ENCODE results near the gene SOWAHB. TPM values are rescaled to one million over a fixed set of nuclear protein-coding genes. Genes with fewer than 3 reads are reported as not detected.
"Not testable (repeated sequence)": the region's sequence is repeated elsewhere in the genome, so short reads cannot be mapped to it uniquely, and the experiment has no call there.

SOWAHB gene
- total RNA-seq, 1 experiment from 2014 or later: not detected

- DNase-seq (ENCODE audit: low read depth): no peak
Observed at GRCh38 chr4:76894537-76895255, 3.2 kb downstream of the SOWAHB start.

DNA sequence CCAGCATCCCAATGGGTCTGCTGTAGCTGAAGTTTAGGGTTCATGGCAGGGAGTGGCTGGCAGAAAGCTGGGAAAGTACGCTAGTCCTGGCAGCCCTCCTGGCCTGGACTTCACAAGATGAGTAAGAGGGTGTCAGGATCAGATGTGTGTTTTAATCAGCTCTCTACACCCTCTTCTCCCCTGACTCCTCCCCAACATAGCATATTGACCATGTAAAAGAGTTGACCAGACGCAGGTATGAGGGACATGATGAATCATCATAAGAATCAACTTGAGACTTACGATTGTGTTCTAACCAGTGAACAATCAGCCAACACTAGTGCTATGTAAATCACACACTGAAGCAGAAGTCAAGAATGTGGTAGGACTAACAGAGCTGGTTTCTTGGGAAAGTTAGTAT, 5.3 kb downstream of the SOWAHB start:
- DNase-seq (ENCODE audit: low read depth): no peak

GRCh38 chr4:76892001-76892400, 5.9 kb downstream of the SOWAHB start:
- DNase-seq (ENCODE audit: low read depth): no peak

DNA sequence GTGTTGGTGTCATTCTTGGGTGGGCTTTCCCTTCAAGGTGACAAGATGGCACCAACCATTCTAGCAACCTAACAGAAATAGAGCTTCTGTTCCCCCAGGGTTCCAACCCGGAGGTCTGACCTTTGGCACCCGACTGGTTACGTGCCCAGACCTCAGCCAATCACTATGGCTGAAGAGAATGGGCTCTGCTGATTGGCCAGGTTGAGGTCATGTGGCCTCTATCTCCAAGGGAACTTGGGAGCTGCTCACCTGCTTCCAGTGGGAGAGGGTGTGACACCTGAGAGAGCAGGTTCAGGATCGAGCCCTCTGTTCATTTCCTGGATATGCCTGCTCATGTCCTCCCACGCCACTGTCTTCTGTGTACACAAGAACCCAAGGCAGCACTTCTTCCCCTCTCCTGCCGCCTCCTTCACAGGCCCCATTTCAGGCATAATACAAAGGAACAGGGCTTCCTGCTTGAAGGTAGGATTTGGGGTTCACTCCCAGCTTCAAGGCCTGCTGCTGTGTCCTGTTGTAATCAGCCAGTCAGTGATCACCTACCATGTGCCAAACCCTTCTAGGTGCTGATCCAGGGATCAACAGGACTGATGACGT, 11.0 kb downstream of the SOWAHB start:
- no peak for DNase-seq (ENCODE audit: low read depth)

DNA sequence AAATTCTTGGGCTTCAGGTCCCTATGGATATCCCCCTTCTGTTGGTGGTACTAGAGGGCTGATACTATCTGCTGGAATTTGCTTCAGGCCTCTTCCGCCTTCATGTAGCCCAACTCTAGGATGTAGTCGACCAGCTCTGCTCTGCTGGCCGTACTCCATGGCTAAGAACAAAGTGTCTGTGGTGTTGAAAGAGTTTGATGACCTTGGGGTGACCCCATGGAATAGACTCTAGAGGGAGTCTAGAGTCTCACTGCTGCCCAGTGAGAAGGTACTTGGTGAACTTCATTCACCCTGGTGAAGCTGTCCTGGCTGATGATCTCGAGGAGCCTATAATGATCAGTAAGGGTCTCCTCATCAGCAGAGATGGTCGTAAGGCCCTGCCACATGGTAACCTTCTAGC, 11.7 kb downstream of the SOWAHB start:
- no peak for DNase-seq (ENCODE audit: low read depth)

DNA sequence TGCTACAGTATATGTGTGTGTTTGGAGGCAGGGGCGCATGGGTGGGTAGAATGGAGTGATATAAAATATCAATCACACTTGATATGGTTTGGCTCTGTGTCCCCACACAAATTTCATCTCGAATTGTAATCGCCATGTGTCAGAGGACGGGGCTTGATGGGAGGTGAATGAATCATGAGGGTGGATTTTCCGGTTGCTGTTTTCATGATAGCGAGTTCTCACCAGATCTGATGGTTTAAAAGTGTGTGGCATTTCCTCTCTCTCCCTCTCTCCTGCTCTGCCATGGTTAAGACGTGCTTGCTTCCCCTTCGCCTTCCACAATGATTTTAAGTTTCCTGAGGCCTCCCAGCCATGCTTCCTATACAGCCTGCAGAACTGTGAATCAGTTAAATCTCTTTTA, 14.8 kb downstream of the SOWAHB start:
- DNase-seq (ENCODE audit: low read depth): peak; percentile 58

DNA sequence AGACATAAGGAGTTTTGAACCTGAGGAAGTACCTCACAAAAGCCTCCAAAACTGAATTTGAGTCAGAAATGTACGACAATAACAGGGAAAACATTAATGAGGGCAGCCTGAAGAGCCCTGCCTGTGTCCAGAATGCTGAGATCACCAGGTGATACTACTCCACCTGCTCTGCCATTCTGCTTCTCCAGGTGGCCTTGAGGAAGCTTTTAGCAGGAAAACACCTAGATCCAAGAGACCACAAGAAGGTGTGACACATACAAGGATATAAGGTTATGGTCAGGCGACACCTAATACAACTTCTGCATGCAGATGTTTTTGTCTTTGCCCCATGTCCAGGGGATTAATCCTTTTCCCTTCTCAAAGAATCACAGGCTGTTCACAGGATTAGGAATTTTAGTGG, 15.3 kb downstream of the SOWAHB start:
- DNase-seq (ENCODE audit: low read depth): no peak

DNA sequence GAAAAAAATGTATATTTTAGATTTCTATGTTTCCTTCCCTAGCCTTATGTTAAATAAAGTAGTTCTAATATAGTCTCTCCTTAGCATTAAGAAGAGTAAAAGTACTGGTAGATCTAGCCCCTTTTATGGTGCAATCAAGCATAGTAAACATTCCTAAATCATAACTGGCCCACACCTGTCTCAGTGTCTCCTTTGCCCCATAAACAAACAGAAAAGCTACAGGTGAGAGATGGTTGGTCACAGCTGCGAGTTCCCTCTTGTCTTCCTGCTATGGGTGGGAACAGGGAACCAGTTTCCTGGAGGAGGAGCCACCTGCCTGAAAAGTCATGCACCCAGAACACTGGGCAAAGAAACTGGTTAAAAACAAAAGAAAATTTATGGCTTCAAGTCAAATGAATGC, 16.6 kb downstream of the SOWAHB start:
- no peak for DNase-seq (ENCODE audit: low read depth)

- DNase-seq (ENCODE audit: low read depth): no peak
Observed at GRCh38 chr4:76879731-76880364, 18.1 kb downstream of the SOWAHB start.

GRCh38 chr4:76878641-76879165, 19.2 kb downstream of the SOWAHB start:
- not testable (repeated sequence) for DNase-seq (ENCODE audit: low read depth)

- DNase-seq (ENCODE audit: low read depth): peak; percentile 8
Observed at GRCh38 chr4:76874176-76874575, 23.8 kb downstream of the SOWAHB start.

- no peak for DNase-seq (ENCODE audit: low read depth)
Observed at GRCh38 chr4:76873495-76873894, 24.4 kb downstream of the SOWAHB start.

DNA sequence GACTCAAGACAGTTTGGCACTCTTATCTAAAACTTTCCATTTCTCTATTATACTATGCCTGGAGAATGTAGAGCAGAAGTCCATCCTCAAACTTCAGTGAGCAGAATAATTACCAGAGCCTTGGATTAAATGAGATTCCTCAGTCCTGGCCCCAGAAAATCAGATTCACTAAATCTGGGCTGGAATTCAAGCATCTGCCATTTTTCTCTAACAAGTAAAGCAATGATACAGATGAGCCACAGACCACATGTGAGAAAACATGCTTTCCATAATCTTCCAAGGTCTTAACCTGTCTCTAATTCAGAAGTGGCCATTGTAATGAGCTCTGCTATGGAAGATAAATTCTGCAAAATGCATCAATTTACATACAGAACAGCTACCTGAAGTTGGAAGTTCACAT, 25.4 kb downstream of the SOWAHB start:
- DNase-seq (ENCODE audit: low read depth): no peak

DNA sequence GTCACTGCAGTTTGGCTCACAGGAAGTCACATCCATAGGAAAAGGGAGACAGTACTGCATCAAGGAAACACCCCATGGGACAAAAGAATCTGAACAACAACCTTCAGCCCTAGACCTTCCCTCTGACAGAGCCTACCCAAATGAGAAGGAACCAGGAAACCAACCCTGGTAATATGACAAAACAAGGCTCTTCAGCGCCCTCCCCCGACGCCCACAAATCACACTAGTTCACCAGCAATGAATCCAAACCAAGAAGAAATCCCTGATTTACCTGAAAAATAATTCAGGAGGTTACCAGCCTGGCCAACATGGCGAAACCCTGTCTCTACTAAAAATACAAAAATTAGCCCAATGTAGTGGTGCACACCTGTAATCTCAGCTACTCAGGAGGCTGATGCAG, 29.2 kb downstream of the SOWAHB start:
- DNase-seq (ENCODE audit: low read depth): not testable (repeated sequence)

GRCh38 chr4:76867880-76868655, 29.9 kb downstream of the SOWAHB start:
- DNase-seq (ENCODE audit: low read depth): no peak

DNA sequence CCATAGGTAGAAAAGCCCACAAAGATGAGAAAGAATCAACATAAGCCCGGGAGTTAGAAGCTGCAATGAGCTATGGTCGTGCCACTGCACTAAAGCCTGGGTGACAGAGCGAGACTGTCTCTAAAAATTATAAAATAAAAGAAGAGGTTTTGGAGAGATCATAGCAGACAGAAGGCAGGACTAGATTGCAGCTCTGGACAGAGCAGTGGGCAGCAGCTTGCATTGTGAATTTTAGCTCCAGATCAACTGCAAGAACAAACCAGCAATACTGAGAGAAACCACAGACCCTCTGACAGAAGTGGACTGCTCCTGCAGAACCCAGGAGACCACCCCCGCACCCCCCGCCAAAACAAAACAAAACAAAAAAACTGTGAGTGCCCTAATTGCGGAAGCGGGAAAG, 30.6 kb downstream of the SOWAHB start:
- DNase-seq (ENCODE audit: low read depth): no peak

DNA sequence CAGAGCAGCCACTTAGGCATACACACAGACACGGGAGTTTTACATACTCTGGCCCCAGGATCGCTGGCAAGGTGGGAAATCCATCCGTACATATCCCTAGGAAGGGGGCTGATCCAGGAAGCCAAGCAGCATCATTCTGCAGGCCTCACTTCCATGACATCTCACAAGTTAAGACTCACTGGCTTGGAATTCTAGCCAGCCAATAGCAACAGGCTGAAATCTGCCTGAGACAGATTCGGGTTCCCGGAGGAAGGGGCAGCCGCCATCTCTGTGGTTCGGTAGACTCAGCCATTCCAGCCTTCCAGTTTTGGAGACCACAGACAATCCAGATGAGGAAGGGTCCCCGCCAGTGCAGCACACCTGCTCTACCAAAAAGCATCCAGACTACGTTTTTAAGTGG, 31.3 kb downstream of the SOWAHB start:
- DNase-seq (ENCODE audit: low read depth): no peak

DNA sequence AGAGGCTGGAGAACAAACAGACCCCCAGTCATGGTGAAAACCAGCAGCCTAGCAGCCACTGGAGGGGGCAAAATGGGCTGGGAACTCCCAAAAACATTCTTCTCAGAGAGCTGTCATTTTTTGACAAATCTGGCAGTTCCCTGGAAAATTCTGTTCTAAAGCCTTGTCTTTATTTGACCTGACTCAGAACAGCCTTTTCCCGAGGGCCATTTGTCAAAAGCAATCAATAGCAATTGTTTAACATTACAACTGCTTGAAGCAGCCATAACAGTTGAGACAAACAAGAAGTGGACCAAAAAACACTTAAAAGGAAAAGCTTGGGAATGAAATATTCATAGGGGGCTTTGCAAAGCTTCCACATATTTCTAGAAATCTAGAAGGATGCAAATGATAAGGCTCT, 39.6 kb downstream of the SOWAHB start:
- DNase-seq (ENCODE audit: low read depth): no peak

DNA sequence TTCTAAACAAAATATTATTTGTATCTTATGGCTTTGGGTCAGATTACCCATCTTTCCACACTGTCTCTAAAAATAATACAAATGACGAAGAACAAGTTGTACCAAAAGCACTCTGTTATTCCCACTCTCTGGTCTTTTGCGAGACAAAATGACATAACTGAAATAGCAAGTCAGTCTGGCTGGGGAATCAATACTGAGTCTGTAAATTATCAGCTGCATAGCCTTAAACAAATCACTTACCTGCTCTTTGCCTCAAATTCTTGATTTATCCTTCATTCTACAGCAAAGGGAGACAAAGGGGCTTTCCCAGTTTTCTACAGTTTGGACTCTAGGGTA, 40.9 kb downstream of the SOWAHB start:
- DNase-seq (ENCODE audit: low read depth): no peak

DNA sequence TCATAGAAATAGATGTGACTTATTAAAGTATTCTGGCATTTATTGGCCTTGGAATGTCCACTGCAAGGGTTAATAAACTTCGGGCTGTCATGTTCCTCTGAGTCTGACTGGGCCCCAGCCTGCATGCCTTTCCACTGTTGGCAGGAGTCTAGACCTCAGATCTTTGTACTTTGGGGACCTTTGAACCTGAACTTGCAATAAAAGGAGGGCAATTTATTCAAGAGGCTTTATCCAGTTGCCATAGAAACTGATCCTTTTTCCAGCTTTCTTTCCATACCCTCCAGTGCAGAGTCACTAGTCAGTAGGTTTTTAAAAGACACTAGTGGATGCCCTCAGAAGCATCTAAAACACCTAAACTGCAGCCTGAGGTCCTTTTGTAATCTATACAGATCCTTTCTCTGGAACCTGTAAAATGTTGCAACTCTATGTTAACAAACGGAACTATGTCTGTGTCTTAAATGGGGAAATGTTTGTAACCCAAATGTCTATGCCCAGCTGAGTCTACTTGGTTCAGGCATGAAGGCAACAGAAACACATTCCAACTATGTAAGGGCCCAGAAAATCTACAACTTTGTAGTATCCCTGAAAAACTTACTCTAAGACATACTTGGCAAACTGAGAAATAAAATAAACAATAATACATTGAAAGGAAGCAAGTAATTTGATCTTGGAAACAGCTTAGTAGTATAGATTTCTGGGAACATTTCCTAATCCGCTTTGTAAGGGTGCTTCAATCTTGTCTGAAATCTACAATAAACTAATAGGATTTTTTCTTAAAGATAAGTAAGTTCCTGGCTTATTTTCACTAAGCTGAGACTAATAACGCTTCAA, 41.5 kb downstream of the SOWAHB start:
- peak; percentile 23 for DNase-seq (ENCODE audit: low read depth)

GRCh38 chr4:76854858-76855257, 43.1 kb downstream of the SOWAHB start:
- no peak for DNase-seq (ENCODE audit: low read depth)

DNA sequence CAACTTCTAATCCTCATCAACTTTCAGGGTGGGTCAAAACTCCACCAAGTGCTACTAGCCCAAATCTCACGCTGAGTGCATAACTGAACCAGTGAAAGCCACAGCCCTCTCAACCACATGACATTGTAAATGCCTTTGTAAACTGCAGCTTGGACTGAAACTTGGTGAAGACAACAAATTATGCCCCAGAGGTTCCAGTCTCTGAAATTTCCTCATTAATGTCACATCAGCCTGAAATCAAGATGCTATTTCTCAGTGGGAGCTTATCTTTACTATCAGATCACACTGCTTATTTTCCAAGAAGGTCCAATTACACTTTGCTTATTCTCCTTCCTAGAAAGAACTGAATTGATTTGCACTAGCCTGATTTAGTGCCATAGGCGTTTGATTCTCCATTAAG, 46.6 kb downstream of the SOWAHB start:
- no peak for DNase-seq (ENCODE audit: low read depth)
